Occipital lobe (tissue), 2 donors: ENCODE data around the gene BABAM2. TPM values are rescaled to one million over a fixed set of nuclear protein-coding genes. Genes with fewer than 3 reads are reported as not detected.
"Not testable (repeated sequence)": the region's sequence is repeated elsewhere in the genome, so short reads cannot be mapped to it uniquely, and the experiment has no call there.

ENCODE experiments used
- DNase-seq: peaks from one replicate; lab custom pipeline; 2025; lab: John Stamatoyannopoulos, UW
- total RNA-seq: library from RNA; depleted of rRNA; stranded (reverse); fragments of >200 nt; gene quantifications from one replicate; pipeline ENCODE4 v1.2.3, GENCODE V29; 2014

Gene BABAM2
- total RNA-seq, 1 donor from 2014 or later: 13.4 TPM

DNA sequence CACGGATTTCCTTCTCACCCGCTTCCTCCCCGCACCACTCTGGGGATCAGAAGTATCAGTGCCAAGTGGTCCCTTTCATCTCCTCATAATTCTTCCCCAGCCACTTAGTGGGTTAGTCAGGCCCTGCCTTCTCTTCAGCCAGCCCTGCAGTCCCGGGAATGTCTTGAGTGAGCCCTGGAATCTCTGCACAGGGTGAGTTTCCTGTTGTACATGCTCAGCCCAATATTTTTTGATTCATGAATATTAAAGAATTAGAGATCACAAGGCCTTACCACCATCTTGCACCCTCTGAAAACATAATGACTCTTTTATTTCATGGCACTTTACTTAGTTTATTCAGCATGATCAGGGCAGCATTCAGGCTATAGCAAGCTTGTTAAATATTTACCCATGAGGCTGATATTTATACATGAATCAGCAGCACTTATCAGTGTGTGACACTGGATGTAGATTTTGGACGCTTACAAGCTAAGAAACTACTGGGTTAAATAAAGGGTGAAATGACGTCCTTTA, 342.7 kb downstream of the BABAM2 start:
- no peak for DNase-seq

DNA sequence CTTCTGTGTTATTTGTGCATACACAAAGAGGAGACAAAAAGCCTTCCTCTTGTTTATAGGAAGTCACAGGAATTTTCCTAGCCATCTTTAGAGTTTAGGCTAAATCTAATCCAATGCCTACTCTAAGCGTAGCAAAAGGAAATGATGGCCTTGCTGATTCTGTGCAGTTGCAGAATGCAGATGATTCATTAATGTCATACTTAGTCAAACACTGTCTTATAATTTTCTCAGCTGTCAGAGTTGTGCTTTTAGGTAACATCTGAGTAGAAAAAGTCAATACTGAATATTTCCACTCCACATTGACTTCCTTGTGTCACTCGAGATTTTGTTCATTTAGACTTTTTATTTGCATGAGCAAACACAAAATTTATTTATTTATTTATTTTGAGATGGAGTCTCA, 344.3 kb downstream of the BABAM2 start:
- DNase-seq: no peak

DNA sequence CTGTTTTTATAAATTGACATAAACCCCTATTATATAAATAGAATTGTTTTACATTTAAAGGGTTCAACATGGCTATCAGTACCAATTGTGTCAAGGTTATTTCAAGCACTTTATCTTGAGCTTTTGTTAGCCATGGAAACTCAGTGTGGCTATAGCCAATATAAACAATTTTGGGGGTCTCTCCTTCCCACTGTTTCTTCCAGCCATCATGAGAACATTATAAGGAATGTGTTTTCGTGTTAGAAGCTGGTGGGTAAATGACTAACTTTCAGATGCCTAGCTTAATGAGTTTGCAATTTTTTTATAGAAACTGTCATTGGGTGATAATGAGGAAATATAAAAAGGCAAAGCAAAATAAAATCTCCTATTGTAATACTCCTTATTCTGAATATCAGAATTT, 348.7 kb downstream of the BABAM2 start:
- DNase-seq: no peak

DNA sequence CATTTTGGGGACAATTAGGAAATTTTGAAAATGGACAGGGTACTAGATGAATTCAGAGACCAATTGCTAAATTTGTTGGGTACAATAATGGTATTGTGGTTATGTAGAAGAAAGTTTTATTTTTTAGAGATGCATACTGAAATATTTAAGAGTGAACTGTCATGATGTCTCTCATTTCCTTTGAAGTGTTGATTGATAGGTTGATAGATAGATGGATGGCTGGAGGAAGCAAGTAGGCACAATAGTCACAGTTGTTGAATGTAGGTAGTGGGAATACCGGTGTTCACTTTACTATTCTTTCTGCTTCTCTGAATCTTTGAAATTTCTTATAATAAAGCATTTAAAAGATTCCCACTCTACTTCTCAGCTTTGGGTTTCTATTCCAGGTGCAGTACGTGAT, 350.4 kb downstream of the BABAM2 start:
- DNase-seq: no peak

DNA sequence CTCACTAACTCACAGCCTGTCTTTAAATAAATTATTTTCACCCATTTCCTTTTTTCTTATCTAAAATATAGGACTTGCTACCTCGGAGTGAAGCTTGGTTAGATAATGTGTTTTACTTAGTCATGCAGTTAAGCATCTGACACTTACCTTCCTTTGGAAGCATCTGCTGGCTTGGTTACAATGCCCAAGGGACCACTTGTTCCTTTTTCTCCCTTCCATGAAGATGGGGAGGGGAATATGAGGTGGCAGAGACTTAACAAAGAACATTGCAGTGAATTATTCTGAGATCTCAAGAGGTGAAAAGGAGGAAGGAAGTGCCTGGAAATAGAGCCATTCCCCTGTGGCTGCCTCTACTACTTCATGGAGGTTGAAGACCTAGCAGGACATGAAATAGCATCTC, 356.8 kb downstream of the BABAM2 start:
- no peak for DNase-seq

DNA sequence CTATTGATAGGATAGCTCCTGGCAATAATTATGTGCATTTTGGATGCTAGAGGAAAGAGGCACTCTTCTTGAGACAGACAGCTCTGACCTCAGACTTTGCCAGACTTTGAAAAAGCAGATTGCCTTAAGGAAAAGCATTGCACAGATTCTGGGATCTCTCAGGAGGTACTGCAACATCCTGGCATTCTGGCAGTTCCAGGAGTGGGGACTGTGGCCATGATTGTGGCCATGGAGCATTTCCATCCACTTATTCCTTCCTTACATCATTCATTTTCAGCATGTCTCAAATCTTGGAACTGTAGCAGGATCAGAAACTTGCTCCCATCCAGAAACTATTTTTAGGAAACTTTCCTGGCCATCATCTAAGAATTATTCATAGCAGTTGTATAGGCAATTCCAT, 357.2 kb downstream of the BABAM2 start:
- DNase-seq: no peak

DNA sequence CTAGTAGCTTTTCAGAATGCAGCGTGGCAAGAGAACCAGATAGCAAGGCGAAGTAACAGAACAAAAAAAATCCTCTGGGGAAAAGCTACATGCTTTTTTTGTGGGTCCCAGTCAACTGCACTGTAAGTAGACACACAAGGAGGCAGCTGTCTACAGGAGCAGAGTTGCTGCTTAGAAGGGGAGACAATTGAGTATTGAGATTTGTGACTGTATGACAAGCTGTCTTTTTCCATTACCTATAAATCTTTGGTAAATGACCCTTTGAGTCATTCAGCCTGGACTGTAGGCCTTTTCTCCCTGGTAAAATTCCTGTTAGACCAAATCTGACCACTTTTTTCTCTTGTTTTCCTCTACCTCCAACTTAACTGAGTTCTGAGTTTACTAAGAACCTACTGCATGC, 358.0 kb downstream of the BABAM2 start:
- DNase-seq: no peak

DNA sequence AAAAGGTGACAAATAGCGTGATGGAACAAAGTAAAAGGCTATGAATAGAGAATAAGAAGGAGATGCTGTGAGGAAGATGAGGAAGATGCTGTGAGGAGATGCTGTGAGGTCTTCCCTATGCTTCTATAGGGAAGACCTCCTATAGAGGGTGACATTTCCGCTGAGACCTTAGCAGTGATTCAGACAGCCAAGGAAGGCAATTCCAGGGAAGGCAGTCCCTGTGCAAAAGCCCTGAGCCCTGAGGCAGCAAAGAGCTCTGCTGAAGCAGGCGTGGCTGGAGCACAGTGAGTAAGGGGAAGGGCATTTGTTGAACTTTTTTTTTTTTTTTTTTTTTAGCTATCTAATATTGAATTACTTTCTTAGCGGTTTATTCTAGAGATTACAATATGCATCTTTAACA, 359.5 kb downstream of the BABAM2 start:
- DNase-seq: no peak

DNA sequence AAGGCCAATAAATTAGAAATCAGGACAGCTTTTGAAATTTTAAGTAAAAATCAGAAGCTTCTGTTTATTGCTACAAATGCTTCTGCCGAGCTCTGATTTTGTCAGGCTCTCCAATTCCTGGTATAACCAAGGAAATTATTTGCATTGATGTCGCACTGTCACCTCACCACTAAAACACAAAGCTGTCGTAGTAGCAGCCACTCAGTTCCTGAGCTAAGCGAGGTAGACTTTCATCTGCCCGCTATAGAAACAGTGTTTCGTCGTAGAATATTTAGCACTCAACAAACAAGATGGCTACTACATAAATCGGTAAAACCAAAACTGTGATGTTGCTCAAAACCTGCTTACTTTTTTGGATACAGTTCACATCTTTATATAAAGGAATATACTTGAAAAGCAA, 360.8 kb downstream of the BABAM2 start:
- DNase-seq: no peak

DNA sequence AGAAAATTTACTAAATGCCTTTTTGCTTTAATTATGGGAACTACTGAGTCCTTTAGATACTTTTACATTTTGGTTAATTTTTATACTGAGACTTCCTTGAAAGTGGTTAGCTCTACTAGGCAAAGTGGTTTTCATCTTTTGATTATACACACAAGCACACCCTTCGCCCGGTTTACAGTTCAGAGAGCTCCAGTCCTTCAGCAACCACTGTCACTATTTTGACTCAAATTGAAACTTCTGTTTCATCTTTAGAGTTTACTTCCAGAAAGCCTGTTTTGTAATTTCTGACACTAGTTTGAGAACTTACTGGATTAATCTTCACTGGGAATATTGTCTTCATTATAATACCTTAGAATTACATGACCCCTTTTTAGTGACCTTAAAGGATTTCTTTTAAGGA, 361.8 kb downstream of the BABAM2 start:
- DNase-seq: no peak

DNA sequence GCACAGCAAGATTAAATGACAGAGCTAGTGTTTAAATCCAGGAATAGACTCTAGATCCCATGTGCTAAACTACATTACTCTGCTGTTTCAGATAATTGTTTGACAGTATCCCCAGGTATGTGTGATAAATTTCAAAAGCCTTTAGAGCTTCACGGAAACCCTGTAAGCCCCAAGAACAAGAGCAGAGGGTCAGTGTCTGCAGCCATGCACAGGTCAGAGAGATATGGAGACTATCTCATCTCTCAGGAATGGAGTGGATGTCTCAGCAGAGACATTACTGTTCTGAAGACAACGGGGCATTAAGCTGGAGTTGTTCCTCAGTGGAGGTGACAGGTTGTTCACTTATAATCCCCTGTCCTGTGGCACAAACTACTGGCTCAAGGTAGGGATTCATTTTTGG, 363.0 kb downstream of the BABAM2 start:
- no peak for DNase-seq

DNA sequence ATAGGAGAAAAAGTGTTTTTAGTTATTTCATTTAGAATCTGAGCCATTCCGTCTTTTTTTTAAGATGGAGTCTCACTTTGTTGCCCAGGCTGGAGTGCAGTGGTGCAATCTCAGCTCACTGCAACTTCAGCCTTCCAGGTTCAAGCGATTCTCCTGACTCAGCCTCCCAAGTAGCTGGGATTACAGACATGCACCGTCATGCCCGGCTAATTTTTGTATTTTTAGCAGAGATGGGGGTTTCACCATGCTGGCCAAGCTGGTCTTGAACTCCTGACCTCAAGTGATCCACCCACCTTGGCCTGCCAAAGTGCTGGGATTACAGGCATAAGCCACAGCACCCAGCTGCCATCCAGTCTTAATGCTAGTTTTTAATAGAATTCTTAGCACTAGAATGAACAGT, 364.7 kb downstream of the BABAM2 start:
- not testable (repeated sequence) for DNase-seq

DNA sequence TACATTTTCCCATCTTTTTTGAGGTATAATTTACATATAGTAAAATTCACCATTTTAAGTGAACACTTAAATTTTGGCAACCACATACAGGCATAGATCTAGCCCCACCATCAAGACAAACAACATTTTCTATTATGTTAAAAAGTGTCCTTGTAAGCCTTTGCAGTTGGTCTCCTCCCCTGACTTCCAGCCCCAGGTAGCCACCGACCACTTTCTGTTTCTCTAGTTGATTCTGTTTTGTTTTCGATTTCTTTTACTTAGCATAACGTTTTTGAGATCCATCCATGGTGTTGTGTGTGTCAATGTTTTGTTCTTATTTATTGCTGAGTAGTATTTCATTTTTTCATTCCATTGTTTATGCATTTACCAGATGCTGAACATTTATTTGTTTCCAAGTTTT, 366.7 kb downstream of the BABAM2 start:
- no peak for DNase-seq

DNA sequence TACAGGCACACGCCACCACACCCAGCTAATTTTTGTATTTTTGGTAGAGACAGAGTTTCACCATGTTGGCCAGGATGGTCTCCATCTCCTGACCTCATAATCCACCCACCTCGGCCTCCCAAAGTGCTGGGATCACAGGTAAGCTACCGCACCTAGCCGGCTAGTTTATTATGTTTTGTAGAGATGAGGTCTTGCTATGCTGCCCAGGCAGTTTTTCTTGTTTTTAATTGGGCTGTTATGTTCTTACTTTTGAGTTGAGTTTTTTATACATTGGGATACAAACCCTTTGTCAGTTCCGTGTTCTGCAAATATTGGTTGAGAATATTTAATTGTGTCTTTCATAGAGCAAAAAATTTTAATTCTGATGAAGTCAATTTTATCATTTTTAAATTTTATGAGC, 368.7 kb downstream of the BABAM2 start:
- not testable (repeated sequence) for DNase-seq

DNA sequence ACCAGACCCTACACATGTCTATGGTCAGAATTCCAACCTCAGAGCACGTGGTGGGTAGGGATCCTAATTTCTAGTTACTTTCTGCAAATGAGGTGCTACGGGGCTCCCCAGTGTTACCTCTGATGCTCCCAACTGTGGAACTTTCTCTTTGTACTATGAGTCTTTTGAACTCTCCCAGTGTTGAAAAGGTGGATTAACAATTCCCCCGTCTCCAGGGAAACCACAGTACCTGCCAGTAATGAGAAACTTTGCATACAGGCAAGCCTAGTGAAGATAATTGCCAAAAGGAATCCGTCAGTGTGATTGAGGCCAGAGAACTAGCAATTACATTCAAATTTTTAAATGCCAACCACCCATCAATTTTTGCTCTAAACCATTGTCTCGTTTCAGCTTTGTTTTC, 373.2 kb downstream of the BABAM2 start:
- no peak for DNase-seq

DNA sequence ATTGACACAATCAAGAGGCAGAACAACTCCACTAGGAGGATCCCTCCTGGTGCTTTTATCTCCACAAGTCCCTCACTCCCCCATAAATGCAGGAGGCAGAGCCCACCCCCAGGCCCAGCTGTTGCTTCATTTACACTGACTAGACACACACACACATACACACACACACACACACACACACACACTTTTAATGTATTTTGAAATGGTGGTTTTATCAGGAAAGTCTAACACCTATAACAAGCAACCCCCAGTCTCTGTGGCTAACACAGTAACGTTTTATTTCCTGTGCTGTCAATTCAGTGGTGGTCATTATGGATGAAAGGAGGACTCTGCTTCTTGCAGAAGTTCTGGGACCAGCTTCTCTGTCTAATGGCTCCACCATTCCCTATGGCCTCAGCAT, 376.8 kb downstream of the BABAM2 start:
- DNase-seq: no peak

DNA sequence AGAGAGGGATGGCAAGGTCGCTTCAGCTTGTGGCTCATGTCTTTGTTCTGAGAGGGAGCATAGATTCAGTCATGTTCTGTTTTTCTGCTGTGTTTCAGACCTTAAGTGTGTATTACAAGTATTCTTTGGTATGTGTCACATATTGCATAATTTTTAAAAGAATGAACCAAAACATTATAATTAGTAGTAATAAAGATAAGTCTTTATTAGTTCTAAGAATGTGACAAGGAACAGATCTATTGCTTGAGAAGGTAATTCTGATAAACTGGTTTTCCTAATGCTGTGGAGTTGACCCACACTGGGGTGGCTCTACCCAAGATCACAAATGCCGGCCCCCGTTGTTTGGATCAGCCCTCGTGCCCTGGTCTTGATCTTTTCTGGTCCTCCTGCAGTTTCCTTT, 377.9 kb downstream of the BABAM2 start:
- no peak for DNase-seq

DNA sequence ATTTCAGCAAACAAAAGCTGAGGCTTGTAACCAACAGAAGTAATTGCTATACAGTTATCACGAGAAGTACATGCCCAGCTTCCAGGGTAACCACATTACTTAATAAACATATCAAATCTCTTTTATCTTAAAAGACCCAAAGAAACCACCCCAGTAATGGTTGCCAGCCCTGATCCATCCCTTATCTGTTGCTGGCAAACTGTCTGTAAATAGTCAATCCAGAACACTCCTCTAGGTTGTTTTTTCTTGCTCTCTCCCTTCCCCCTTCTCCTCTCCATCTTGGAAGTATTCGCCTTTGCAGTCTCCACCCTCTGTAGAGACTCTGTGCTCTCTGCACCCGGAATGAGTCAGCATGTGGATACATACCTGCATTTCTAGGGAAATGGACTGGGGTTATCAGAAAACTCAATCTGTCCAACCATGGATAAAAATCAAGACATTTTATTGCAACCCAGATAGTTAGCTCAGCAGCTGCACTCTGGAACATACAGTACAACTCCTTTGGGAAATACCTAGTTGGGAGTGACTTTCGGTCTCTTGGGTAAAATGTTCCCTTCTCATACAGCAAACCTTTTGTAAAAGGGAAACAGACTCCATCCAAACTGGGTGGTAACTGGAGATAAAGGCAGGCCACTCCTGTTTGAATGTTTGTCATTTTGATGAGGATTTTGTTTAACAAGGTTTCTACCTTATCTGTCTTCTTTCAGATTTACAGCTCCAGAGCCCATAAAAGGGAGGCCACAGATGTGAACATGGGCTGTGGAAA, 378.7 kb downstream of the BABAM2 start:
- no peak for DNase-seq

DNA sequence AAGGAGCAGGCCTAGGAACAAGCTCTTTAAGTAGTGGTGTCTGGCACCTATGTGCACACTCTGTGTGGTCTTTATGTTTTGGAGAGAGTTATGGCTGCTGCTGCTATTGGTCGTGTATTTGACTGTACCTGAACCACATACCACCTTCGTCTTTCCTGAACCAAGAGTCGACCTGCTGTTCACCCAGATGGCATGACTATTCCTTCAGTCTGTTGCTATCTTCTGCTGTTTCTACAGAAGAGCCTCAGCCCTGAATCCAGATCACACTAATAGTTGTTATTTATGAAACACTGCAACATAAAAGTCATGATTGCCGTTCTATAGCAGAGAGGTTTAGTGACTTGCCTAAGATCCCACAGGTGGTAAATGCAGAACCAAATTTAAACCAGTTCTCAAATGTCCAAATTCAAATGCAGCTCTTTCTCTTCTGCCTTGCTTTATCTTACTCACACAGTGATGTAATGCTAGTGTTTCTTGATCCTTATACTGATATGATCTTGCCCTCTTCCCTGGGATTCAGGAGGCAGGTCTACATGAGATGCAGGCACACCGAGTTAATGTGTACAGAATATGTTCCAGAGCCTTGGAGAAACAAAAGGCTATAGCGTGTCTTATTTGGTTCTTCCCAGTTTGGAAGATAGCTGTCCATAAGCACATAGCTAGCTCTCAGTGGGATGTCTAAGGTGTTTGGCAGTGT, 380.1 kb downstream of the BABAM2 start:
- DNase-seq: no peak

DNA sequence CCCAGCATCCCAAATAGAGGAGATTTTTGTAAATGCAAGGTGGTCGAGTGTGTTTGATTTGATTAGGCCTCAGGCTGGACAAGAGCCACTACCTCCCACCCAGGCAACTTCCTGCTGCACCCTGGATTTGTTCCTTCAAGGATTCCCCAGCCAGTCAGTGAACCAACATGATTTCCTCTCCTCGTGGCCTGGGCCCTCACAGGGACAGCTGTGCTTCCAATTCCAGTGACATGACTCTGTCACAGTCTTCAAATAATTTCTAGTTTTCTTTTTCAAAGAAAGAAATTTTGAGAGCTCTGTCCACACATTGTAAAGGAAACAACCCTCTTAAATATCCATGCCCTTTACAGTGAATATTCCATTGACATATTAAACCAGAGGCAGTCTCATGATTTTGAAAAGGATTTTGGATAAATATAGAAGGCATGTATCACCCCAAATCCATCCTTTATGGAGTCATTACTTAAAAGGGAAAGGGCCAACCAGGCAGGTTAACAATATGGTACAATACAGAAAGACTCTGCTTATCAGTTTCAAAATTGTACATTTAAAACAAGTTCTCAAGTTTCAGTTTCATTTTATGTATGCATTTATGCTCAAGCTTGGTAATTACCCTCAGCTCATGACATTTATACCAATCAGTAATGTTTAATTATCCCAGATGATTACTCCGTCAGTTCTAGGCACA, 380.8 kb downstream of the BABAM2 start:
- no peak for DNase-seq

DNA sequence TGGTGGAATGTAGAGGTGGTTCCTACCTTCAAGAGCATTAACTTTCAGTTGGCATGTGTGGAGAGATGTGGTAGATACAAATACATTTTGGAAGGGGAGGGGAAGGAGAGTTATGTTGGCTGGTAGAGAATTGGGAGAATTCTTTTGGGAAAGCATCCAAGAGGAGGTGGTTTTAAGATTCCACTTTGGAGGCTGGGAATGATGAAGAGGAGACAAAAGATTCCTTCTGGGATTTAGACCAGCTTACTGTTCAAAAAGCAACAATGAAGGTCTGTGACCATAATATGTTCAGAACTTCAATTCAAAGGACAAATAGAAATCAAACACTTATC, 381.4 kb downstream of the BABAM2 start:
- DNase-seq: no peak

DNA sequence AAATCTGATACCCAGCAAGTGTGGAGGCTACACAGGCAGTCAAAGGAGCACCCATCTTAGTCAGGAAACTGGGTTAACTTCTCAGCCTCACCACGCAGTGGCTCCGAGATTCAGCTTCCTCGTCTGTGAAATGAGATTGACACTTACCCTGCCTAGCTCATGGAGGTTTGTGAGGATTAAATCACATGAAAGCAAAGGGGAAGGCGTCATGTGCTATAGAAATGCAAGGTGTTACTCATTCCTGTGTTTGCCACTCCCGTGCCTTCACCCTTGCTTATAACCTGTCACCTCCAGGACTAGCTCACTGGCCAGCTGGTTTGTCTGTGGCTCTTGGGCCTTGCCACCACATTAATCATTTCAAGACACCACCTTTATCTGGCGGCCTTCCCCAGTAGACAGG, 383.2 kb downstream of the BABAM2 start:
- DNase-seq: no peak
